Suprapubic skin (tissue), 4 donors: Measurements from ENCODE around the gene COL11A1.

Experiments used
- CTCF ChIP-seq, 2 donors: fragments of 200-600 bp in 1 of 2; fragments of 450-650 bp in 1 of 2; sonication (generic) in 1 of 2; IDR thresholded peaks; one replicate each; pipeline ENCODE4 v1.5.1; 2016 to 2019; ENCODE audit warnings: antibody characterized with exemption in 2 of 2, mild to moderate bottlenecking in 1 of 2, moderate library complexity in 1 of 2
- EP300 ChIP-seq: sonication (generic); formaldehyde crosslinking; IDR thresholded peaks from one replicate; pipeline ENCODE4 v1.6.1; 2017; ENCODE audit warnings: antibody characterized with exemption
- POLR2A ChIP-seq, 2 donors: fragments of 450-650 bp; IDR thresholded peaks; one replicate each; pipeline ENCODE4 v1.6.1; 2017; ENCODE audit warnings: antibody characterized with exemption in 2 of 2, mild to moderate bottlenecking in 2 of 2, moderate library complexity in 2 of 2
- POLR2AphosphoS5 ChIP-seq, 3 donors: sonication (generic); formaldehyde crosslinking; IDR thresholded peaks; one replicate each; pipeline ENCODE4 v1.6.1; 2017; ENCODE audit warnings: antibody characterized with exemption in 3 of 3

DNA sequence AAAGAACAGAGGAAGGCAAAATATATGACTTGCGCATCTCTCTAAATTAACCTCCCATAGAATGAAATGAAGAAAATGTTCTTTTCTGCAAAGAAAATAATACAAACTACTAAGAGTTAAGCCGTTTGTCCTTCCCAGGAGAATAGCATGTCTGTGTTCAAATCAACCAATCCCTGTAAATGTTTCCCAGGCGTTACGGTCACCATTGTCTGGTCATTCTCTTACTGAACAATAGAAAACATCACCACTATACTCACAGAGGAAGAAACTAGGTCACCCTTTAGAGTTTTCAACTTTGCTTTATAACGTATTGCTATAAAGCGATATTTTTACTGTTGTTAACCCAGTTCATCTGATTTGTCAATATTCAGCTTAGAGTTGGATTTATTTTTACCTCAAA is 34.1 kb downstream of the COL11A1 start:
- TF ChIP-seq CTCF (IDR thresholded peaks at IDR 0.05), result no peak
- TF ChIP-seq POLR2AphosphoS5 (IDR thresholded peaks at IDR 0.05), result no peak
- no peak for TF ChIP-seq POLR2A (IDR thresholded peaks at IDR 0.05)
- TF ChIP-seq EP300, result no peak
